HG02884 (cell line): ENCODE measurements around the gene CLCNKA.
"Not testable (repeated sequence)": the region's sequence is repeated elsewhere in the genome, so short reads cannot be mapped to it uniquely, and the experiment has no call there.

Experiments
- ATAC-seq: cut with Tn5 transposase; IDR thresholded peaks from one replicate; pipeline ENCODE4 v1.9.1; 2021; ENCODE audit warnings: mild to moderate bottlenecking, moderate library complexity; ENCODE audit not compliant: unreplicated experiment

The CLCNKA gene

DNA sequence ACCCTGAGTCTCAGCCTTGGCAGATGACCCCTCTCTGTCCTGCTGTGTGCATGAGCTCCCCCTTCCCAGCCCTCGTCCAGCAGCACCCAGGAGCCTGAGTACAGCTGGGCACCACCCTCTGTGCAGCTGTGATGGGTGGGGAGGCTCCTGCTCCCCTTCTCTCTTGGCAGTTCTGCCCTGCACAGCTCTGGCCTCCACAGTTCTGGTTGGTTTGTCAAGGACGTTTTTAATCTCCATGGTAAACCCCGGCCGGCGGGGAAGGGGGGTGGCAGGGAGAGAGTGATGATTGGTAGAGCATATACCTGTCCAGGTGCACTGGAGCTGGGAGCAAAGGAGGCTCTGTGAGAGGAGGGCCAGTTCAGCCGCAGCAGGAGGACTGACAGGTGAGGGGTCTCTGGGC is at the start of gene CLCNKA:
Gene CLCNKA (plus strand): TSS at position 356 of the 400 bp plus-strand sequence. CDS start 584 bp downstream, outside the sequence.
- no peak for ATAC-seq

DNA sequence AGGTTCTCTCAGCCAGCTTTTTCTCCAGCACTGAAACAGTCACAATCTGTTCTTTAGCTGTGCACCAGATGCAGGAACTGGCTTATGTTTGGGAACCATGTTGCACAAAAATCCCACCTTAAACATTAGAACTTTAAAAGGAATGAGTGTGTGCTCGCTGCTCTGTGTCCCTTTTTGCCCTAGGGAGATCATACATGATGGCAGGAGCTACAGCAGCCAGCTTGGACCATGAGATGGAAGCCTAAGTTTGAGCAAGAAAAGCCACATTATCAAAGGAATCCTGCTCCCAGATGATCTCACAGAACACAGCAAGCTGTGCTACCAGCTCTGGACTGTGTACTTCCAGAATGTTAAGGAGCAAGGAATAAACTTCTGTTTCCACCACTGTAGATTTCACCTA is 49.4 kb upstream of the CLCNKA start:
- no peak for ATAC-seq

DNA sequence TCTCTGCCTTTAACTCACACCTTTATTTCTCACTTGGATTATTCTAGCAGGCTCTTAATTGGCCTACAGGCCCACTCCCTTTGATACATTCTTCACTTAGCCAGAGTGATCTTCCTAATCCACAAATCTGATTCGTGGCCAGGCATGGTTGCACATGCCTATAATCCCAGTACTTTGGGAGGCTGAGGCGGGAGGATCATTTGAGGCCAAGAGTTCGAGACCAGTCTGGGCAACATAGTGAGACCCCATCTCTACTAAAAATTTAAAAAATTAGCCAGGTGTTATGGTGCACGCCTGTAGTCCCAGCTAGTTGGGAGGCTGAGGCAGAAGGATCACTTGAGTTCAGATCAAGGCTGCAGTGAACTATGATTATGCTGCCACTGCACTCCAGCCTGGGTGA is 48.1 kb upstream of the CLCNKA start:
- ATAC-seq, result no peak

- ATAC-seq, result no peak
These were observed 47.0 kb upstream of the CLCNKA start for GRCh38 chr1:15974855-15975254.

- ATAC-seq, result peak; percentile 50
These were observed 46.5 kb upstream of the CLCNKA start for GRCh38 chr1:15975358-15975804.

DNA sequence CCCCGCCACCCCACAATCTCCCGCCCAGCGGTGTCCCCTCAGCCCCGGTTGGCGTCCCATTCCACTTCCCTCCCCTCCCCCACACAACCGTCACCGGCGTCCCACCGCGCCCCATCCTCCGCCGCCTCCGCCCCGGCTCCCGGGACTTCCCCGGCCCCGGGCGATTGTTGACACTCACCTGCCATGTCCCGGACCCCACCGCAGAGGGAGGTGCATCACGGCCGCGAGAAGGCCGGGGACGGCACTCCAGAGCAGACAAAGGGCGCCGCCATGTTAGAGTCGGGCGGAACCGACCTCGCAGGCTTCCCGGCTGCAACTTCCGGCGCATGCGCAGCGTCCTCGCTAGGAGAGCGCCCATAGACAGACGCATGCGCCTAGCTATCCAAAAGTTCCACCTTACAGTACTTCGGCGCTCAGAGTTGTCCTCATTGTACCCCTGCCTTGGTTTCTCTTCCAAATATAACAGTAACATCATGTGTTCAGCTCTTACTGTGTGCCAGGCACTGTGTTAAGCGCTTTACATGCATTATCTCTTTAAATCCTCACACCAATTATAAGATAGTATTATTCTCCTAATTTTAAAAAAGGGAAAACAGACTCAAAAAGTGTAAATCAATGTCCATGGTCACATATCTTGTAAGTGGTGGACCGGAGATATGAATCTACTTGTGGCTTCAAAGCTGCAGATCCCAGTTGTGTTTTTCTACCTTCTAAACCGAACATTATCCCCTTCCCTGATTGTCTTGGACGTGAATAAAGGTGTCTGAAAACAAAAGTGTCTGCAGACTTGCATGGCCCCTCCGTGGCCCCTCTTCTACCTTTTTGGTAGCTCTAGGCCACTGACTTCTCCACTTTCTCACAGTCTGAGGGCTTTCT is 45.8 kb upstream of the CLCNKA start, which contains the start of gene ZBTB17:
Gene ZBTB17 (minus strand): TSS at position 297 of the 876 bp plus-strand sequence. CDS start 27,606 bp downstream, outside the sequence.
- ATAC-seq, result peak; percentile 70

GRCh38 chr1:15977947-15978346 is 43.9 kb upstream of the CLCNKA start:
- not testable (repeated sequence) for ATAC-seq

- no peak for ATAC-seq
These were observed 40.2 kb upstream of the CLCNKA start for GRCh38 chr1:15981679-15982078.

- no peak for ATAC-seq
These were observed 38.6 kb upstream of the CLCNKA start for GRCh38 chr1:15983275-15983674.

GRCh38 chr1:15985611-15986297 is 36.1 kb upstream of the CLCNKA start:
- ATAC-seq, result no peak

DNA sequence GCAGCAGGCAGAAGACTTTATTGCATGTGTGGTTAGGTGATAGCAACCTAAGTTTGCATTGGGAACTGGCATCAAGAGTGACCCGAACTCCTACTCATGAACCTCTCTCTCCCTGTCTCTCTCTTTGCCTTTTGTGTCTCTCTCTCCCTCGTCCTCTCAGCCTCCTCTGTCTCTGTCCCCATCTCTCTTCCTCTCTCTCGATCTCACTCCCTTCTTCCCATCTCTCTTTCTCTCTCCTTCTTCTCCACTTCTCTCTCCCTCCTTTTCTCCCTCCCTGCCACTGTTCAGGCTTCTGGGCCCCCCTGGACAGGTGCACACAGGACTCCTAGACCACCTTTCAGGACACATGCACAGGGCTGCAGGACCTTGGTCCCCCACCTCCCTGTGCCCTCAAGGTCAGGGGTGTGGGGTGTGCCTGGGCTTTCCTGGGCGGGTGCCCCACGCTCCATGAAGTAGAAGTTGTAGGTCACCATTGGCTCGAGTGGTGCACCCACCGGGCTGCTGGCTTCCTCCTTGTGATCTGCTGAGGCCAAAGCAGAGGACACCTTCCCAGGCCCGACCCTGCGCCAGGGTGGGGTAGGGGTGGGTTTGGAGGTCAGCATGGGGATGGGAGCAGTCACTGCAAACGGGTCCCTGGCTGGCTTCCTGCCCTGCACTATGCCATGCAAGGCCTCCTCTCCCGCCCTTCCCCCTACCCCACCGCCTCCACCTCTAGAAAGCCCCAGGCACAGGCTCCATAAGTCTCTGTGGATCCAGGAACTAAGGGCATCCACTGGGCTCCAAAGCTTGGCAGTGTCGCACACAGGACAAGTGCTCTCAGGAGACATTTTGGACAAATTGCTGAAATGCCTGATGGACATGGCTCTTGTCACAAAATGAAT is 32.7 kb upstream of the CLCNKA start:
- ATAC-seq, result no peak

- no peak for ATAC-seq
These were observed 32.1 kb upstream of the CLCNKA start for GRCh38 chr1:15989776-15990175.

DNA sequence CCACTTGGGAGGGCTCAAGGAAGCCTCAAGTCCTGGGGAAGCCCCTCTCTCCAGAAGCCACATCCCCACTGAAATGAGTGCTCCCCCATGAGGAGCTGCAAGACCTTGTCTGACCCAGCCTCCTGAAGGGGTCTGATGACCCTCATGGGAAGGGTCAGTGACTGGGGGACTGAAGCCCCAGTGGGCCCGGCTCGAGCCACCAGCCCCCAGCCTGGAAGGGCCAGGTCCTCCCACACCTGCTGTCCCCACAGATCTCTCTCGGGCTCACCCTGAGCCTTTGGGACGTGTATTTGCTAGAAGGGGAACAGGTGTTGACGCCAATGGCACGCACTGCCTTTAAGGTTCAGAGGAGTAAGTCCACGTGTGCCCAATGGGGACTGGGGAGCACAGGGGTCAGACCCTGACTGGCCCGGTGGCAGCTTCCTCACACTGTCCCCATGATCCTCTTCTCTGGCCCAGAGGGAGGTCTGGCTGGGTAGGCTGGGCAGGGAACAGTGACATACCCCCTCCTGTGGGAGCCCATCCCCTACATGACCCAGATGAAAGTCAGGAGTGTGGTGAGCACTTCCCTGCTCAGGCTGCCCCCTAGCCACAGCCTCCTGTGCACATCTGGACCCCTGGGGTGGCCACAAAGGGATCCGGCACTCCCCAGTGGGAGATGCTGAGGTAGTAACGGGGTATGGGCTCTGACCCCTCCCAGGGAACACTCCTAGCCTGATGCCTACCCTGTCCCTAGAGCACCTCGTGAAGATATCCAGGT is 30.2 kb upstream of the CLCNKA start:
- no peak for ATAC-seq

- ATAC-seq, result no peak
These were observed 29.7 kb upstream of the CLCNKA start for GRCh38 chr1:15992187-15992553.

DNA sequence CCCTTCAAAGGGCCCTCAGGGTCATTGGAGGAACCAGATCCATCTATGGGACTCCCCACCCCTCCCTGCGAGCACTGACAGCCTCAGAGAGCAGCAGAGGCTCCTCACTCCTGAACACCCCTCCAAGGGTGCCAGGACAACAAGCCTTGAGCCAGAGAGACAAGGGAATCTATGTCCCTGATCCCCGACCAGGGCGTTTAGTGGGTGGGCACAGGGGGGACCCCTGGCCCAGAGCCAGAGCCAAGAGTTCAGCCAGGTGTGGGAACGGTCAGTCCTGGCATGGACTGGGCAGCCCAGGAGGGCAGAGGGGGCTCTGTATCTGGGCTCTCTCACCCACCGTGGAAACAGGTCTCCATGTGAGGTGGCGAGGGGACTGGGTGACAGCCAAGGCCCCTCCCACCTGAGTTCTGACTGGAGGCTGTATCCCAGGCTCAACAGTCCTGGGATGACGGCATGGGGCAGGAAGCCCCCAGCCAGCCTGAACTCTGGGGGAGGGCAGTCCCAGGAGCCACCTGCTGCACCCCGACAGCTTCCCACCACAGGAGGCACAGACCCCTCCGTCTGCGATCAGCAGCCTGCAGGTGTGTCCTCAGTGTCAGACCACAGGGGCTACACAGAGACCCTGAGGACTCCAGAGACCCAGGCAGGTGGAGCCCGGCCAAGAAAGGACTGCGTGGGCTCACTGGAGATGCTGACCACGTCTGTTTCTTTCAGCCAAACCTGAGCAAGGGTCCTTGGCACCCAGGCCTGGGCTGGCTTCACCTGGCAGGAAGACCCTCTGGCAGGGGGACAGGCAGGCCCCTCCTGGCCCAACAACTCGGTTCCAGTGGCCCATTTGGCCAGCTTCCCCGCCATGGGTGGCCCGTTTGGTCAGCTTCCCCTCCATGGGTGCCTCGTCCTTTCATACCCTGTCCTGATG is 29.0 kb upstream of the CLCNKA start:
- no peak for ATAC-seq

GRCh38 chr1:15993666-15994065 is 28.2 kb upstream of the CLCNKA start:
- no peak for ATAC-seq

DNA sequence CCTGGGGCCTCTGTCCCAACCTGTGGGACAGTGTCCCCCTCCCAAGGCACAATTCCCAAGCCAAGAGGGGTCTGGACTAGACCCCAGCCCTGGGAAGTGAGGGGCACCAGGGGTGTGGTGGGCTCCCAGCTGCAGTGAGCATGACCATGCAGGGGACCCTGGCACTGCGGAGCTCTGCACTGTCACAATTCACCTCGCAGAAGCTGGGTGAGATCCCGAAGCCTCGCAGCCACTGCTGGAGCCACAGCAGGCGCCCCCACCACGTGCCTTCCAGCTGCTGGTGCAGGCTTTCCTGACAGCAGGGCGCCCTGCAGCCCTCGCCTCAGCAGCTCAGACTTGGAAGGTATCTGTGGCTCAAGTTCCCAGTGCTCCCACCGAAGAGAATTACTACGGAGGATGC is 27.8 kb upstream of the CLCNKA start:
- ATAC-seq, result no peak

- no peak for ATAC-seq
These were observed 27.1 kb upstream of the CLCNKA start for GRCh38 chr1:15994590-15995351.
